Osteocyte (in vitro differentiated cells): ENCODE data around the gene ETV6. TPM values are rescaled to one million over a fixed set of nuclear protein-coding genes. Genes with fewer than 3 reads are reported as not detected.

ENCODE experiments used
- DNase-seq: peaks from one replicate; pipeline ENCODE4 v3.0.0; 2021; ENCODE audit warnings: mixed read lengths; ENCODE audit not compliant: unreplicated experiment; ENCODE audit errors: extremely low spot score
- H3K27ac Mint-ChIP-seq: one replicate; pipeline ENCODE4 v1.8.0; 2021; ENCODE audit warnings: mild to moderate bottlenecking, mixed read lengths; ENCODE audit not compliant: unreplicated experiment
- H3K27me3 Mint-ChIP-seq: one replicate; pipeline ENCODE4 v1.8.0; 2021; ENCODE audit warnings: mixed read lengths; ENCODE audit not compliant: unreplicated experiment
- H3K36me3 Mint-ChIP-seq: one replicate; pipeline ENCODE4 v1.8.0; 2021; ENCODE audit warnings: mixed read lengths; ENCODE audit not compliant: unreplicated experiment
- H3K4me1 Mint-ChIP-seq: one replicate; pipeline ENCODE4 v1.8.0; 2021; ENCODE audit warnings: mixed read lengths; ENCODE audit not compliant: unreplicated experiment
- H3K4me3 Mint-ChIP-seq: one replicate; pipeline ENCODE4 v1.8.0; 2021; ENCODE audit warnings: mild to moderate bottlenecking, moderate library complexity, mixed read lengths; ENCODE audit not compliant: unreplicated experiment
- H3K9me3 Mint-ChIP-seq: one replicate; pipeline ENCODE4 v1.8.0; 2021; ENCODE audit warnings: mixed read lengths; ENCODE audit not compliant: unreplicated experiment
- CTCF ChIP-seq: fragments of 200-600 bp; sonication (generic); IDR thresholded peaks from 2 replicates; pipeline ENCODE4 v1.5.0; 2021; ENCODE audit warnings: antibody characterized with exemption, mild to moderate bottlenecking, moderate library complexity
- total RNA-seq: library from RNA; stranded (reverse); gene quantifications from 2 replicates; pipeline ENCODE4 v1.2.1, GENCODE V29; 2021

The ETV6 gene
- total RNA-seq, 1 donor from 2014 or later: 24.4 TPM

GRCh38 chr12:11743423-11744409 is 94.2 kb downstream of the ETV6 start:
- Mint-ChIP-seq H3K36me3 (no peaks in the 10 kb centered on the region), H3K4me1 (peaks cover 7% of the 10 kb centered on the region), H3K4me3 (no peak overlapping the region), H3K27me3 (no peaks in the 10 kb centered on the region), H3K9me3 (no peaks in the 10 kb centered on the region), H3K27ac (no peak overlapping the region)
- no peak for DNase-seq
- TF ChIP-seq CTCF: no peak

GRCh38 chr12:11744410-11744801 is 94.9 kb downstream of the ETV6 start:
- Mint-ChIP-seq H3K4me3 (no peak overlapping the region), H3K36me3 (no peaks in the 10 kb centered on the region), H3K4me1 (peaks cover 7% of the 10 kb centered on the region), H3K27ac (no peak overlapping the region), H3K9me3 (no peaks in the 10 kb centered on the region), H3K27me3 (no peaks in the 10 kb centered on the region)
- DNase-seq: no peak
- no peak for TF ChIP-seq CTCF

- Mint-ChIP-seq H3K36me3 (no peaks in the 10 kb centered on the region), H3K9me3 (no peaks in the 10 kb centered on the region), H3K27ac (no peak overlapping the region), H3K4me3 (no peak overlapping the region), H3K27me3 (no peaks in the 10 kb centered on the region), H3K4me1 (peaks cover 7% of the 10 kb centered on the region)
- no peak for TF ChIP-seq CTCF
- no peak for DNase-seq
Observed at GRCh38 chr12:11745113-11745512, 95.6 kb downstream of the ETV6 start.

- no peak for DNase-seq
- TF ChIP-seq CTCF: no peak
- Mint-ChIP-seq H3K36me3 (peaks cover under 1% of the 10 kb centered on the region), H3K9me3 (no peaks in the 10 kb centered on the region), H3K4me1 (peaks cover 7% of the 10 kb centered on the region), H3K4me3 (no peak overlapping the region), H3K27me3 (no peaks in the 10 kb centered on the region), H3K27ac (no peak overlapping the region)
Observed at GRCh38 chr12:11746024-11746771, 96.7 kb downstream of the ETV6 start.
